HL-60 (cell line): ENCODE measurements around the gene HCFC1R1.

Experiments
- CTCF ChIP-seq: IDR thresholded peaks from one replicate; pipeline ENCODE4 v1.5.1; 2011; ENCODE audit warnings: low read length, control low read depth, inconsistent platforms; ENCODE audit not compliant: insufficient read depth
- REST ChIP-seq: IDR thresholded peaks from 2 replicates; pipeline ENCODE4 v1.6.1; 2012; ENCODE audit warnings: low read depth; ENCODE audit not compliant: insufficient replicate concordance

GRCh38 chr16:2977440-2977839, 46.3 kb downstream of the HCFC1R1 start:
- TF ChIP-seq CTCF (no peak), REST (no peak)
